Neural cell (in vitro differentiated cells): ENCODE data around the gene SLC13A2.

Experiments
- EZH2 ChIP-seq: fragments of 200-600, 300-800 bp; shearing (Covaris generic), sonication (generic); IDR thresholded peaks from 2 replicates; pipeline ENCODE4 v1.6.1; 2014; ENCODE audit warnings: antibody characterized with exemption, low read length, borderline replicate concordance, mild to moderate bottlenecking; ENCODE audit not compliant: insufficient read depth, poor library complexity, severe bottlenecking
- TAF1 ChIP-seq: IDR thresholded peaks from 2 replicates; pipeline ENCODE4 v1.6.1; 2012; ENCODE audit warnings: low read depth
- TF ChIP-seq, protein P1 (sequence below): fragments of 450-650 bp; IDR thresholded peaks from 2 replicates; pipeline ENCODE4 v1.5.1; 2014; ENCODE audit warnings: antibody characterized with exemption, mild to moderate bottlenecking, moderate library complexity; ENCODE audit not compliant: poor library complexity, severe bottlenecking

DNA sequence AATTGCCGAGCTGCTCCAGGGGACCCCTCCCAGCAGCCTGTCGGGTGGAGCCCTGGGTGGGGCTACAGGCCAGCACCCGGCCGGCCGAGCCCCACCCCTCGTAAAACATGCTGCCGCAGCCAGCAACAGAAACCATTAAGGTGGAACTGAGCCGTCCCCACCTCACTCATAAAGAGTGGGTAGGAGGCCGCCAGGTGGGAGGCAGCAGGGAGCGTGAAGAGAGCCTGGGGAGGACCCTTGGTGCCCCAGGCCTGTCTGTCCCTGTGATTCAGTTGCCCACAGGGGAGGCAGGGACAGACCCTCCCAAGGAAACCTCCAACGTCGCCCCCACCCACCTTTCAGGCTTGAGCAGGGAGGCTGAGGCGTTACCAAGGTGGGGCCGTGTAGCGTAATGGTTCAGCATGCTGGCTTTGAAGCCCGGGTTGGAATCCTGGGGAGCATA, 41.1 kb downstream of the SLC13A2 start:
- TF ChIP-seq, protein P1, sequence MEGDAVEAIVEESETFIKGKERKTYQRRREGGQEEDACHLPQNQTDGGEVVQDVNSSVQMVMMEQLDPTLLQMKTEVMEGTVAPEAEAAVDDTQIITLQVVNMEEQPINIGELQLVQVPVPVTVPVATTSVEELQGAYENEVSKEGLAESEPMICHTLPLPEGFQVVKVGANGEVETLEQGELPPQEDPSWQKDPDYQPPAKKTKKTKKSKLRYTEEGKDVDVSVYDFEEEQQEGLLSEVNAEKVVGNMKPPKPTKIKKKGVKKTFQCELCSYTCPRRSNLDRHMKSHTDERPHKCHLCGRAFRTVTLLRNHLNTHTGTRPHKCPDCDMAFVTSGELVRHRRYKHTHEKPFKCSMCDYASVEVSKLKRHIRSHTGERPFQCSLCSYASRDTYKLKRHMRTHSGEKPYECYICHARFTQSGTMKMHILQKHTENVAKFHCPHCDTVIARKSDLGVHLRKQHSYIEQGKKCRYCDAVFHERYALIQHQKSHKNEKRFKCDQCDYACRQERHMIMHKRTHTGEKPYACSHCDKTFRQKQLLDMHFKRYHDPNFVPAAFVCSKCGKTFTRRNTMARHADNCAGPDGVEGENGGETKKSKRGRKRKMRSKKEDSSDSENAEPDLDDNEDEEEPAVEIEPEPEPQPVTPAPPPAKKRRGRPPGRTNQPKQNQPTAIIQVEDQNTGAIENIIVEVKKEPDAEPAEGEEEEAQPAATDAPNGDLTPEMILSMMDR: no peak
- TF ChIP-seq TAF1 (no peak), EZH2 (no peak)
